Osteocyte (in vitro differentiated cells): Measurements from ENCODE around the gene KCTD10. TPM values are rescaled to one million over a fixed set of nuclear protein-coding genes. Genes with fewer than 3 reads are reported as not detected.

Experiments used
- DNase-seq: peaks from one replicate; pipeline ENCODE4 v3.0.0; 2021; ENCODE audit warnings: mixed read lengths; ENCODE audit not compliant: unreplicated experiment; ENCODE audit errors: extremely low spot score
- H3K27ac Mint-ChIP-seq: one replicate; pipeline ENCODE4 v1.8.0; 2021; ENCODE audit warnings: mild to moderate bottlenecking, mixed read lengths; ENCODE audit not compliant: unreplicated experiment
- H3K27me3 Mint-ChIP-seq: one replicate; pipeline ENCODE4 v1.8.0; 2021; ENCODE audit warnings: mixed read lengths; ENCODE audit not compliant: unreplicated experiment
- H3K36me3 Mint-ChIP-seq: one replicate; pipeline ENCODE4 v1.8.0; 2021; ENCODE audit warnings: mixed read lengths; ENCODE audit not compliant: unreplicated experiment
- H3K4me1 Mint-ChIP-seq: one replicate; pipeline ENCODE4 v1.8.0; 2021; ENCODE audit warnings: mixed read lengths; ENCODE audit not compliant: unreplicated experiment
- H3K4me3 Mint-ChIP-seq: one replicate; pipeline ENCODE4 v1.8.0; 2021; ENCODE audit warnings: mild to moderate bottlenecking, moderate library complexity, mixed read lengths; ENCODE audit not compliant: unreplicated experiment
- H3K9me3 Mint-ChIP-seq: one replicate; pipeline ENCODE4 v1.8.0; 2021; ENCODE audit warnings: mixed read lengths; ENCODE audit not compliant: unreplicated experiment
- total RNA-seq: library from RNA; stranded (reverse); gene quantifications from 2 replicates; pipeline ENCODE4 v1.2.1, GENCODE V29; 2021
- TF ChIP-seq, protein P1 (sequence below): fragments of 200-600 bp; sonication (generic); IDR thresholded peaks from 2 replicates; pipeline ENCODE4 v1.5.0; 2021; ENCODE audit warnings: antibody characterized with exemption, mild to moderate bottlenecking, moderate library complexity

Gene KCTD10
- total RNA-seq, 1 donor from 2014 or later, result 43.1 TPM

DNA sequence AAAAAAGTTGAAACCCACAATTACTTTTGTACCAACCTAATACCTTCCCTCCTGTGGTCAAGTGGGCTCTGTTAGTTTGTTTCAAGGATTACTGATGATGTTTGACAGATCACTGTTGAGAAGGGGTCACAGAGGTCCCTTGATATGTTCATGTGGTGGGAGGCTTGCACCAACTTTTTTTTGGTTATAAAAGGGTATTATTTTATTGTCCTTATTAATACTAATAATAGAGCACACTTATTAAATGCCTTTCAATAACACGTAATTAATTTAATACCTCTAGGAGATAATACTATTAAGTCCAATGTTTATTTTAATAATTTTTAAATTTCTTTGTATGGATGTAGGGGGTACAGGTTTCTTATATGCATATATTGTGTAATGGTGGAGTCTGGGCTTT is 4.8 kb upstream of the KCTD10 start:
- no peak overlapping the region for H3K4me3 Mint-ChIP-seq
- H3K27me3 Mint-ChIP-seq, result no peaks in the 10 kb centered on the region
- peaks cover 14% of the 10 kb centered on the region for H3K36me3 Mint-ChIP-seq
- no peak for DNase-seq
- H3K4me1 Mint-ChIP-seq, result peaks cover 15% of the 10 kb centered on the region
- no peaks in the 10 kb centered on the region for H3K9me3 Mint-ChIP-seq
- TF ChIP-seq, protein P1, sequence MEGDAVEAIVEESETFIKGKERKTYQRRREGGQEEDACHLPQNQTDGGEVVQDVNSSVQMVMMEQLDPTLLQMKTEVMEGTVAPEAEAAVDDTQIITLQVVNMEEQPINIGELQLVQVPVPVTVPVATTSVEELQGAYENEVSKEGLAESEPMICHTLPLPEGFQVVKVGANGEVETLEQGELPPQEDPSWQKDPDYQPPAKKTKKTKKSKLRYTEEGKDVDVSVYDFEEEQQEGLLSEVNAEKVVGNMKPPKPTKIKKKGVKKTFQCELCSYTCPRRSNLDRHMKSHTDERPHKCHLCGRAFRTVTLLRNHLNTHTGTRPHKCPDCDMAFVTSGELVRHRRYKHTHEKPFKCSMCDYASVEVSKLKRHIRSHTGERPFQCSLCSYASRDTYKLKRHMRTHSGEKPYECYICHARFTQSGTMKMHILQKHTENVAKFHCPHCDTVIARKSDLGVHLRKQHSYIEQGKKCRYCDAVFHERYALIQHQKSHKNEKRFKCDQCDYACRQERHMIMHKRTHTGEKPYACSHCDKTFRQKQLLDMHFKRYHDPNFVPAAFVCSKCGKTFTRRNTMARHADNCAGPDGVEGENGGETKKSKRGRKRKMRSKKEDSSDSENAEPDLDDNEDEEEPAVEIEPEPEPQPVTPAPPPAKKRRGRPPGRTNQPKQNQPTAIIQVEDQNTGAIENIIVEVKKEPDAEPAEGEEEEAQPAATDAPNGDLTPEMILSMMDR, result no peak
- H3K27ac Mint-ChIP-seq, result no peak overlapping the region

DNA sequence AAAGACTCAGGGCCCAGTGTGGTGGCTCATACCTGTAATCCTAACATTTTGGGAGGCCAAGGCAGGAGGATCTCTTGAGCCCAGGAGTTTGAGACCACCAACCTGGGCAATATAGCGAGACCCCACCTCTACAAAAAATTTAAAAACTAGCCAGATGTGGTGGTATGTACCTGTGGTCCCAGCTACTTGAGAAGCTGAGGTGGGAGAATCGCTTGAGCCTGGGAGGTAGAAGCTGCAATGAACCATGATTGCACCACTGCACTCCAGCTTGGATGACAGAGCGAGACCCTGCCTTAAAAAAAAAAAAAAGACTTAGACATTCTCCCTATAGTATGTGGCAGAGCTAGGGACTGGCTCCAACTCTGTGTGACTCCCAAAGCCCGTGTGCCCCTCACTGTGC is 3.3 kb upstream of the KCTD10 start:
- H3K27ac Mint-ChIP-seq, result no peak overlapping the region
- no peak overlapping the region for H3K4me3 Mint-ChIP-seq
- TF ChIP-seq, protein P1, result no peak
- H3K27me3 Mint-ChIP-seq, result no peaks in the 10 kb centered on the region
- peaks cover 7% of the 10 kb centered on the region for H3K36me3 Mint-ChIP-seq
- no peak for DNase-seq
- H3K9me3 Mint-ChIP-seq, result no peaks in the 10 kb centered on the region
- H3K4me1 Mint-ChIP-seq, result peaks cover 29% of the 10 kb centered on the region

DNA sequence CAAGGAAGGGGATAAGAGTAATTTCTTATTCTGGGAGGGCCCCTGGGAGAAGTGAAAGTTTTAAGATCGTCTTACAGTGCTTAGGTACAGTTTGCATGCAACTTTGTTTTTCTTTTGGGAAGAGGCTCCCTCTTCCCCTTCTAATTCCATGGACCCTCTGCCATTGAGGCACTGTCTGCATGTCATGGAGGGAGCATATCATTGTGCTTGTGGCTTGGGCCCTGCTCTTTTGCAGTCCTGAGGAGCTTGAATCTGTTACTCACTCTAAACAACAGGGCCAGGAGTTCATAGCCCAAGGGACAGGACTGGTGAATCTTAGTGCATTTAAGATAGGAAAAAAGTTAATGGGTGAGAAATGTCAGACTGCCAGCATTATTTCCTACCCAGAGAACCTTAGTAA is 2.7 kb upstream of the KCTD10 start:
- TF ChIP-seq, protein P1, result no peak
- DNase-seq, result no peak
- peaks cover 7% of the 10 kb centered on the region for H3K36me3 Mint-ChIP-seq
- no peak overlapping the region for H3K27ac Mint-ChIP-seq
- peaks cover 31% of the 10 kb centered on the region for H3K4me1 Mint-ChIP-seq
- no peak overlapping the region for H3K4me3 Mint-ChIP-seq
- H3K27me3 Mint-ChIP-seq, result no peaks in the 10 kb centered on the region
- no peaks in the 10 kb centered on the region for H3K9me3 Mint-ChIP-seq

DNA sequence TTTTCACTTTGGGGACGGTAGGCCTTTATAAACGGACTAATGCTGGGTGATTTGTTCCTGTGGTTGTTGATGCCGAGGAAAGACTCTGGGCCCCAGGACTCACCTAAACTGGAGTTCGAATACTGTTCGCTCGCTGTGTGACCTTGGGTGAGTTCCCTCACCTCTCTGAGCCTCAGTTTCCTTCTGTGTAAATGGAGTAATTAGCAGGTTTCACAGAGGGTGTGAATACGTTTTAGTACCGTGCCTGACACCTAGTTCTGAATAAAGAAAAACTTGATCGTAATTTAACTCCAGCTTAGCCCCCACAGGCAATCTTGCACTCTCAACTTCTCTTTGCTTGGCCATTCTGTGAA is 839 bp upstream of the KCTD10 start:
- no peaks in the 10 kb centered on the region for H3K27me3 Mint-ChIP-seq
- peak overlapping the region; percentile 99 for H3K27ac Mint-ChIP-seq
- H3K36me3 Mint-ChIP-seq, result no peaks in the 10 kb centered on the region
- no peak for DNase-seq
- peaks cover 34% of the 10 kb centered on the region for H3K4me1 Mint-ChIP-seq
- TF ChIP-seq, protein P1, result no peak
- peak overlapping the region; percentile 97 for H3K4me3 Mint-ChIP-seq
- no peaks in the 10 kb centered on the region for H3K9me3 Mint-ChIP-seq

DNA sequence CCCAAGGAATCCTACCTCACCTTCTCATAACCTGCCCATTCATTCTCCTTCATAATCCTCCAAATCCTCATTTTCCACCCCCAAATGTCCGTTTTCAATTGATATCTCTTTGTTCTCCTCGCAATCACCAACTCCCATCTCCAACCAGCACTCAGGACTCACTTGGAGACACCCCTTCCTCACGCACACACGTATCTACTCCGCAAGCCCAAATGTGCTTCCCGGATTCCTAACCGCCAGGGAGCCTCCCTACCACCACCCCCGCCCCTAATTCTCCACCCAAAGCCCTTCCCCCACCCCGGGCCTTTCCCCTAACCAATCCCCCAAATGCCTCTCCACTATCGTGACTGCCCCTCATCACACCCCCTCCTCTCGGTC is 304 bp downstream of the KCTD10 start:
- no peaks in the 10 kb centered on the region for H3K9me3 Mint-ChIP-seq
- no peak for DNase-seq

More for the DNA sequence above, 304 bp downstream of the KCTD10 start:
- no peaks in the 10 kb centered on the region for H3K36me3 Mint-ChIP-seq
- H3K4me1 Mint-ChIP-seq, result peaks cover 34% of the 10 kb centered on the region
- H3K4me3 Mint-ChIP-seq, result peak overlapping the region; percentile 97
- peak overlapping the region; percentile 99 for H3K27ac Mint-ChIP-seq
- no peaks in the 10 kb centered on the region for H3K27me3 Mint-ChIP-seq
- TF ChIP-seq, protein P1, result no peak
